ENCODE results near the gene TRIP10.
A peak's percentile ranks its signal among the peaks of the same experiment; 100 is the strongest.

The TRIP10 gene

GRCh38 chr19:6735181-6735911 lies 4.1 kb upstream of the TRIP10 start:
- no peak for TF ChIP-seq CTCF (IDR thresholded peaks at IDR 0.05; ENCODE audit: low read depth, low read length, missing control alignments)
- H3K27me3 ChIP-seq (replicated peaks) = no peaks in the 10 kb centered on the region
- no peak for DNase-seq
- H3K27ac ChIP-seq = no peak overlapping the region
- in situ Hi-C loops (cut with HindIII; ENCODE audit: low pct_ligation_motif_present, low sequenced_read_pairs) = no loop called here
- no peak overlapping the region for H3K4me3 ChIP-seq (ENCODE audit: low read depth, low read length)
- H3K36me3 ChIP-seq (replicated peaks) = peaks cover 9% of the 10 kb centered on the region

- TF ChIP-seq CTCF (IDR thresholded peaks at IDR 0.05; ENCODE audit: low read depth, low read length, missing control alignments) = peak; percentile 88
- Histone ChIP-seq H3K36me3 (replicated peaks) (peaks cover 9% of the 10 kb centered on the region), H3K27me3 (replicated peaks) (no peaks in the 10 kb centered on the region), H3K27ac (peak overlapping the region; percentile 98), H3K4me3 (ENCODE audit: low read depth, low read length) (peak overlapping the region; percentile 85)
- peak; percentile 84 for DNase-seq
- in situ Hi-C loops (cut with HindIII; ENCODE audit: low pct_ligation_motif_present, low sequenced_read_pairs) = no loop called here
Observed at GRCh38 chr19:6736169-6736916, 3.1 kb upstream of the TRIP10 start.

GRCh38 chr19:6736917-6737283 lies 2.6 kb upstream of the TRIP10 start:
- no peak for DNase-seq
- Histone ChIP-seq H3K27me3 (replicated peaks) (no peaks in the 10 kb centered on the region), H3K27ac (peak overlapping the region; percentile 98), H3K4me3 (ENCODE audit: low read depth, low read length) (peak overlapping the region; percentile 85), H3K36me3 (replicated peaks) (peaks cover 5% of the 10 kb centered on the region)
- in situ Hi-C loops (cut with HindIII; ENCODE audit: low pct_ligation_motif_present, low sequenced_read_pairs) = no loop called here
- TF ChIP-seq CTCF (IDR thresholded peaks at IDR 0.05; ENCODE audit: low read depth, low read length, missing control alignments) = no peak

GRCh38 chr19:6737284-6737872 lies 2.1 kb upstream of the TRIP10 start, which contains the start of gene GPR108:
GPR108 (minus strand) TSS chr19:6737580; CDS start chr19:6737576, 4 bp downstream.
- no peak for TF ChIP-seq CTCF (IDR thresholded peaks at IDR 0.05; ENCODE audit: low read depth, low read length, missing control alignments)
- in situ Hi-C loops (cut with HindIII; ENCODE audit: low pct_ligation_motif_present, low sequenced_read_pairs) = no loop called here
- Histone ChIP-seq H3K27me3 (replicated peaks) (no peaks in the 10 kb centered on the region), H3K4me3 (ENCODE audit: low read depth, low read length) (peak within 1 kb of the TSS; percentile 85), H3K36me3 (replicated peaks) (peaks cover 2% of the 10 kb centered on the region), H3K27ac (peak within 1 kb of the TSS; percentile 98)
- peak; percentile 100 for DNase-seq

GRCh38 chr19:6737873-6738786 lies 1.4 kb upstream of the TRIP10 start:
- Histone ChIP-seq H3K4me3 (ENCODE audit: low read depth, low read length) (no peak overlapping the region), H3K27ac (peak overlapping the region; percentile 21), H3K36me3 (replicated peaks) (peaks cover 4% of the 10 kb centered on the region), H3K27me3 (replicated peaks) (no peaks in the 10 kb centered on the region)
- in situ Hi-C loops (cut with HindIII; ENCODE audit: low pct_ligation_motif_present, low sequenced_read_pairs) = no loop called here
- peak; percentile 88 for DNase-seq
- peak; percentile 84 for TF ChIP-seq CTCF (IDR thresholded peaks at IDR 0.05; ENCODE audit: low read depth, low read length, missing control alignments)

Data from brain microvascular endothelial cell (primary cell).